Transverse colon (tissue), 4 donors: ENCODE data around the gene SLX4.

Experiments
- CTCF ChIP-seq, 5 experiments: fragments of 200-600 bp in 3 of 5; fragments of 450-650 bp in 2 of 5; sonication (generic) in 3 of 5; IDR thresholded peaks; 1 replicate in 2 of 5; 2 replicates in 3 of 5; pipeline ENCODE4 v1.5.1; 2016 to 2017; ENCODE audit warnings: antibody characterized with exemption in 5 of 5, inconsistent platforms in 3 of 5, mild to moderate bottlenecking in 2 of 5, moderate library complexity in 1 of 5
- POLR2AphosphoS5 ChIP-seq, 3 donors: sonication (generic); formaldehyde crosslinking; IDR thresholded peaks; one replicate each; pipeline ENCODE4 v1.6.1; 2016; ENCODE audit warnings: antibody characterized with exemption in 3 of 3

GRCh38 chr16:3645108-3645503 lies 33.7 kb upstream of the SLX4 start:
- no peak for TF ChIP-seq CTCF (IDR thresholded peaks at IDR 0.05)
- TF ChIP-seq POLR2AphosphoS5 (IDR thresholded peaks at IDR 0.05) = no peak
